ENCODE results near the gene MACROD1.

DNA sequence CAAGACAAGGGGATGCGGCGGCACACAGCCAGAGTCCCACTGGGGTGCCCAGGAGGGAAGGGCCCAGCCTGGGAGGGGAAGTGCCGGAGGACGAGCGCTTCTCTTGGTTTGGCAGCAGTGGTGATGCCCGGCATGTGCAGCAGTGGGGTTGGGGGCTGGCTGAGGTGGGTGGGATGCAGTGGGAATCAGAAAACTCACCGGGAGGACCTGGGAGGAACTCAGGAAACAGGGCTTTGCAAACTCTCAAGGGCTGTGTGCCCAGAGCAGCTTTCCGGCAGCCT, 43.6 kb upstream of the MACROD1 start:
- TF ChIP-seq POLR2A (IDR thresholded peaks at IDR 0.05; ENCODE audit: low read length) = no peak
- TF ChIP-seq GATA1 (IDR thresholded peaks at IDR 0.05; ENCODE audit: low read depth, low read length) = no peak

Measured in erythroblast (primary cell).